Renal cortex interstitium (tissue), 11 donors: Measurements from ENCODE around the gene TMEM18. TPM values are rescaled to one million over a fixed set of nuclear protein-coding genes. Genes with fewer than 3 reads are reported as not detected.

ENCODE experiments used
- DNase-seq, 11 donors: peaks; one replicate each; pipeline ENCODE4 v3.0.0-alpha.2; 2013; ENCODE audit warnings: low read depth in 9 of 11, low spot score in 4 of 11; ENCODE audit errors: extremely low read depth in 1 of 11
- polyA plus RNA-seq, 3 donors: library from polyadenylated mRNA; unstranded; fragments of 120-200 nt; gene quantifications; one replicate each; pipeline ENCODE4 v1.2.1, GENCODE V29; 2013; ENCODE audit not compliant: insufficient read length in 3 of 3

TMEM18 gene
- polyA plus RNA-seq, 3 donors: 50.1 to 65.4 (median 54.5) TPM

DNA sequence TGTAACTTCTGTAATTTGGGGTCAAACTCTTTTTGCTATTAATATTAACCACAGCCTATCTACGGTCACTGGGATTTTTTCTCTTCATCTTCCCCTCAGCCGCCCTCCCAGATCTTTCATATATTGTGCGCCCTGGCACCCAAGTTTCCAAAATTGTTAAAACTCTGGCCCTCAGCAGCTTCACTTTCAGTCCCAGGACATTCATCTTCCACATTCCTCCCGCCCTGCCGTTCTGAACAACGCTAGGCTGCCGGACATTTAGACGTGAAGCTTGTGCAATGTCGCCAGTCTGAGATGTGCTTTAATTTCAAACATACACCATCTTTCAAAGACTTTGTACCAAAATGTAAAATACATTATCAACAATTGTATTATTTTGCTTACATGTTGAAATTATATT is 1.8 kb upstream of the TMEM18 start:
- DNase-seq: no peak

DNA sequence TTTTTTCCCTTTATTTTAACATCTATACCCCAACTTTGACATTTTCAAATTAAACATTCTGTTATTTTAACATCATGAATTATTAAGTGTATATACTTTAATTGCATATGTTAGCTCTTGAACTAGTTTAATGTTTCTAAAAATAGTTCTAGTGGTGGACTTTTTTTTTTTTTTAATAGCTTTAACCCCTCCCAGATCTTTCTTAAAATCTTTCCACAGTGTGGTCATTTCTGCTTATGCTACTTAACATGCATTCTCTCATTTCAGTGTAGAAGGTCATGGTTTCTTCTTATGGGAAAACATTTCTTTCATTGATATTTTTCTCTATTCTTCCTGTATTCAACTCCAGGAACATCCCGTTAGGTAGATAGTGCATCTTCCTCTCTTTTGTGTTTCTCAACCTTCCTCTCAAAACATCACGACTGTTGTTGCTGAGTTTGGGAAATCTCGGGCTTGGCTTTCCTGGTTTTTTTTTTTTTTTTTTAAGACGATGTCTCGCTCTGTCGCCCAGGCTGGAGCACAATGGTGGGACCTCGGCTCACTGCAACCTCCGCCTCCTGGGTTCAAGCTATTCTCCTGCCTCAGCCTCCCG is 849 bp upstream of the TMEM18 start:
- no peak for DNase-seq

DNA sequence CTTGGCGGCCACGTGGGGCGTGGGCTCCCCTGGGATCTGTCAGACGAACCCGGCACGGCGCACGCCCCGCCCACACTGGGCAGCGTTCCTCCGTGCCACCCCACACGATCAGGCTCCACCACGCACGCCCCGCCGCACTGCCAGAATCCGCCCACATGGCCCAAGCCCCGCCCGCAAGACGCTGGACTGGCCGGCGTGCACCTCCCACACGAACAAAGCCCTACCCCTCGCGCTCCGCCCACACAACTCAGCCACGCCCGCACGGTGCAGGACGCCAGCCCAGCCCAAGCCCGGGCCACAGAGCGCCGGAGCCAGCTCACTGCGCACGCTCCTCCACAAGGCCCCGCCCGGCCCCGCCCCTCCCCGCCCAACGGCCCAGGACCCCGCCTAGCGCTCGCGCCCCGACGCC is 555 bp downstream of the TMEM18 start:
- DNase-seq: peak; percentile 85 to 97 (median 96)

DNA sequence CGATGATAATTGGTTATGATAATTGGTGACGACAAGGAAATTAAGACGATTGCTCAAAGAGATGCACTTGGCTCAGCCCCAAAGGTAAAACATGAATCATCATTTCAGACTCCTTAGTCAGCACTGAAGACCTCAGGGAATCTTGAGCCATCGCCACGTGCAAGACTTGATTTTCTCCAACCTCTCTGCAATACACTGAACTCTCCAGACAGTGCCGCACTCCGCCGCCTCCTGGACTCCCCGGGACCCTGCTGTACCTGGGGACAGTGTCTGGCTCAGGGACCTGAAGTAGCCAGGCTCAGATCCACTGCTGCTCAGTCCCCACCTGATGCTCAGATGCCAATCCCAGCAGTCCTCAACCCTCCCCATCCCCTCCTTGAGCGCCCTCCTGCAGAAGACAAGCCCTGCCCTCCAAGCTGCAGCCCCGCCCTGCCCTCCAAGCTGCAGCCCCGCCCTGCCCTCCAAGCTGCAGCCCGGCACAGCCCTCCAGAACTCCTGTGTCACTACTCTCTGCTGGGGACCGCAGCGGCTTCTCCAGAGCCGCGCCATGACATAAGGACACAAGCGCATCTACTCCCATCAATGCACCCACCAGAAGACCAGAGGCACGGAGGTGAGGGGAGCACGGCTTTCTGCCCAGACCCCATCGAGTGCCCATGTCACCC is 1.1 kb downstream of the TMEM18 start:
- peak in 1 of 11 donors; percentile 46 for DNase-seq

DNA sequence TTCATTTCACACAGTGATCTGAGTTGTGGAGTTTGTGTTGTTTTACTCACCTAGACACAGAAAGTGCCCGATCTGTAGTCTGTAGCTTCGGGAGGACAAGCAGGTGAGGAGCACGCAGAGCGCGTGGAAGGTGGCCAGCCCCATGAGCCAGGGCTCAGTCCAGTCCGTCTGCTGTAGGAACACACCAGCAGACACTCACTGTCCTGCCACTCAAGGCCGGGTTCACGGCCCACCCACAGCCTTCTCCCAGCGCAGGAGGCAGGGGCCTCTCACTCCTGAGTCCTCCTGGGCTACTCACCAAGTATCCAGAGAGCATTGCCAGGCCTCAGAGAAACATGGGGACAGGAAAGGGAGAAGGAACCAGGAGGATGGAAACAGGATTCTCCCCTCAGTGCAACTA is 1.7 kb downstream of the TMEM18 start:
- no peak for DNase-seq

DNA sequence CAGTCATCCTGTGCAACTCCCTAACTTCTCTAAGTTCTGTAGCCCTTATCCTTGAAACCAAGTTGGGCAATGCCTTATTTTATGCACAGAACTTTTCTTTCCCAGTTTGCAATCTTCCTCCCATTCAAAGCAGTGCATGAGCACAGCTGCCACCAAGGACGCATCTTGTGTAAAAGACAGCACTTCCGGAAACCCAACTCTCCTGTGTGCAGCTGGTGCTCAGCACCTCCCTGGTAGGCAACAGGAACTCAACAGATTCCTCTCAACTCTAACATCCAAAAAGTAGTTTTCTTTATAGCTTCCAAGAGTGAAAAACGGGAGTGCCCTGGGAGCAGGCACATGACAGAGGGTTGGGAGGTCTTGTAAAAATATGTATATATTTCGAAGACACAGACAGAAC is 2.2 kb downstream of the TMEM18 start:
- no peak for DNase-seq

DNA sequence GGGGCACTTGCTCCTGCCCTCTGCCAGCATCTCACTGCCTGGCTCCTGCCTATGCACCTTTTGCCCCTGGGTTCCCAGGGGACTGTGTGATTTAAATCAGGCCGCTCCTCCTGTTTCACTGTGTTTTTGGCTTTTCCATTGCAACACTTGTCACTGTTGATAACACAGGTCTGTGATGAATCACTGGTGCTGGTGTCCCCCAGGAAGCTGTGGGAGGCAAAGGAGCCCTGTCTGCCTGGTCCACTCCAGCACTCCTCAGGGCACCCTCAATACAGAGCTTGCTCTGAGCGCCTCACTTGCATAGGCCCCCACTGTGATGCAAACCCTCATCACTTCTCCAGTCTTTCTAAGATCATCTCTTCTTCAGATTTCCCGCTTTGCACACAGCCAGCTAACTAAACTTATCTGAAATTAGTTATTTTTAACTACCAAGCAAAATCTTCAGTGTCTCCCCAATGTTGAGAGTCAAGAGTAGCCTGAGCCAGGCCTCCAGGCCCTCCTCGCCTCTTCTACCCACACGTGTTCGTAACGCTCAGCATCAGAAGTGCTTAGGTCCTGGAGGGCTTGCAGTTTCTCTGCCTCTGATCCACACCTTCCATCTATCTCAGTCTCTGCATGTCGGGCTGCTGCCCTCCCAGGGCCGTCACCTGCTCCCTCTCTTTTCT is 2.8 kb downstream of the TMEM18 start:
- DNase-seq: no peak

DNA sequence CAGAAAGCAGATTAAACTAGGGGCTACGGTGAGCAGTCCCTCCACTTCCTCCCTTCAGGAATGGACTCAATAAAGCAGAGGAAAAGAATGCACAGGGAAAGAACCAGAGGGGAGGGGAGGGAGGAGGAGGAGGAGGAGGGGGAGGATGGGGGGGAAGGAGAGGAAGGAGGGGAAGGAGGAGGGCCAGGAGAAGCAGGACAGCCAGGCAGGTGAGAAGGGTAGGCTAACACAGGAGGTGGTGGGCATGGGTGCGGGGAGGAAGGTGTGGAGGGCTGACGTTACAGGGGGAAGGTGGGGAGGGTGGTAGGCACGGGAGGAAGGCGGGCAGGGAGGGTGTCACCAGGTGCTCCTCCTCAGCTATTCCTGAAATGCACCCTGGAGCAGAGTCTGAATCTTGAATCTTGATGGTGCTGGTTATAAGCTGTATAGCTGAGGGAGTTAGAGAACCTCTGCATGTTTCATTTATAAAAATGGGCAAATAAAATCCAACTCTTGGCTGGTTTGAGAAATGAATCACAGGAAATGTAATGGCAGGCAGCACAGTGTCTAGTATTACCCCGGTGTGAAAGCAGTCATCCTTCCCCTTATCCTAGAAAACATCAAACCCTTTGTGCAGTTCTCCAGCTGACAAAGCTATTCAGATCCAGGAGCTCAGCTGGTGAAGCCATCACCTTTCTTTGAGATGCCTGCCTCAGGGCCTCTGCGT is 3.4 kb downstream of the TMEM18 start:
- DNase-seq: no peak

DNA sequence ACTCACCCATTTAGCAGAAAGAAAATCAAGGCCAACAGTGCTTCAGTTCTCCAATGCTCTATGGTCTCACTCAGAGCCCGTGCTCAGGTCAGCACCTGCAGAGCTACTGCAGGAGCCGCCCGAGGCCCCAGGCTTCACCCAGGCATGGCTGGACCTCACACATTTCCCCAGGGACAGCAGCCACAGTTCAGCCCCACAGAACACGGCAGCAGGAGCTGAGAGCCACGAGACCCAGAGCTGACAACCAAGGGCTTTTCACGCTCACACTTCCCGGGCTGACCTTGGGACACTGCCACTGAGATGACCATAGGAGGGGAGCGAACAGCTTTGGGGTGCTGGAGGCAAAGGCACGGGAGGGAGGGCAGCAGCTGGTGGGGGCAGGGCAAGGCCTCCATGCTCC is 4.2 kb downstream of the TMEM18 start:
- no peak for DNase-seq

DNA sequence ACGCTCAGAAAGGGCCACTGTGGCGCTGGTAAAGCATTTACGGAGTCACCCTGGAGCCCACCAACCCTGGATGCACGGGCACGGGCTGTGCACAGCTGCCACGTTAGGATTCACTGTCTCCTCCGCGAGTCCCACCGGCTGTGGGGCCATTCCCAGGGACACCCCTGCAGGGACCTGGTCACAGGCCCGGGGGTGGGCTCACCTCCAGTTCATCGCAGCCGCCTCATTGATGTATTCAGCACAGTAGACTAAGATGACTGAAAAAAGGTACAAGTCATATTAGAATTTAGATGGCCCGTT is 4.7 kb downstream of the TMEM18 start:
- DNase-seq: no peak

DNA sequence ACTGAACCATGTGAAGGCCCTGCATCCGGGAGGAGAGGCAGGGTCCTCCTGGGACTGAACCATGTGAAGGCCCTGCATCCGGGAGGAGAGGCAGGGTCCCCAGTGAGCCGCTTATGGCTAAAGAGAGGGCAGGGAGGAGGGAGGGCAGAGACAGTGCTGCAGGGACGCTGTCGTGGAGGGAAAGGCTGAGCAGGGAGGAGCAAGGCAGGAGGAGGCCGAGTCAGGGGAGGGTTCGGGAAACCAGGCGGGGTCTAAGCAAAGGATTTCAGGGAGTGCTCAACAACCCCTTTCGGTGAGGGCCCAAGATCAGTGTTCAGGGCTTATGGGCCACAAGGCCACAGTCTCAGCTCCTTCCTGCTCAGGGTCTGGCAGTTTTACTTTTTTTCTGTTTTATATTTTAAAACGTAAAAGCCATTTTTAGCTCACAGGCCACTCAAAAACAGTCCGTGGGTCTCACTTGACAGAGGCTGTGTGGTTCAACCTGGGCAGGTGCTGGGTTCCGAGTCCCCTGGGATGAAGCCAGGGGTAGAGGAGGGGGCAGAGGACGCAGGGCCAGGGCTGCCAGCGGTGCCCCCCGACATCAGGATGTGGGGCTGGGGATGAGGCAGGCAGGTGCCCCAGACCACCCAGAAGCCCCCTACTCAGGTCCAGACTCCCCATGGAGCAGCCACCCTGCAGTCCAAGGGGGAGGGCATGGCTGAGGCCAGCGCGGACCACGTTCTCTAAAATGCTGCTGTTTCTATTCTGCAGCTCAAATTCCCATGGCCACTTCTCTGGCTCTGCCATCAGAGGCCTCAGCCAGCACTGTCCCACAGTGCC is 5.2 kb downstream of the TMEM18 start:
- no peak for DNase-seq

DNA sequence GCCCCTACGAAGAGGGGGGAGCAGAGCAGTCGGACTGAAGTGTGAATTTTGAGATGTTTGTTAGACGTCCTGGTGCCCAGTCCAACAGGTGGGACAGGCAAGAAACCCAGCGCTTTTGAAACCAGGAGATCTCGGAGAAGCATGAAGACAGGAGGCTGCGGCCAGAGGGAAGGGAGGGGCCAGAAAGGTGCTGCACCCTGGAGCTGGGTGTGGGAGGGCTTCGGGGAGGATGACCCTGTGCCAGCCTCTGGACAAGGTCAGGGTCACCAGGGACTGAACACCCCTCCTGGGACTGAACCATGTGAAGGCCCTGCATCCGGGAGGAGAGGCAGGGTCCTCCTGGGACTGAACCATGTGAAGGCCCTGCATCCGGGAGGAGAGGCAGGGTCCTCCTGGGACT is 6.1 kb downstream of the TMEM18 start:
- DNase-seq: no peak

DNA sequence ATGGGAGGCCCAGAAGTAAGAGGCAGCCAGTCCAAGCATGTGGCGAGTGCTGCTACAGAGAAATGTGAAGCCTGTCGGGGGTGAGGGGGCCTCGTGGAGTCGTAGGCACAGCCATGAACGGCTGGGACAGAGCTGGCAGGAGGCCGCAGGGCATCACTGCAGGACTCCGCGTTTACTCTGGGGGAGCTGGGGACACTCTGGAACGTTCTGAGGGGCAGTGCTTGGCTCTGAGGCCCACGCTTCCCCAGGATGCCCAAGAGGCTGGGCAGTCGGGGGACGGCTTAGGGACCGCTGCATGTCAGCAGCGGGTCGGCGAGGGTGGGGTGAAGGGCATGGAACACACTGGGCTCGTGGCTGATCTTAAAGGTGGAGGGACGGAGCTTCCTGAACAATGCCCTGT is 6.6 kb downstream of the TMEM18 start:
- DNase-seq: no peak

DNA sequence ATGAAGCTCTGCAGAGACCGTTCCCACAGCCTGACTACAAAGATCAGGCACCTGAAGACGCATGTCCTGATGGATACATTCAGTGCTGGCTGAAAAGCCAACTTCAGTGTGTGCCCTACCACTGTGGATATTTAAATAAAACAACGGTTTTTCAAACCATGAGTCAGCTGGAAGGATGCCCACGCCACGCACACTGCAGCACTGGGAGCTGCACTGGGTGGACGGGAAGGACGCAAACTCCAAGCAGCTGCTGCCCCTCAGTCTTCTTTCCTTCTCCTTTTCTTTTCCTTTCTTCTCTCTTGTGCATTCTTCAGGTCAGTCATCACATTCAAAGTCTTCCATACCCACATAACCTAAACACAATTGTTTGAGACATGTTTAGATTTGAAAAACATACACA is 7.9 kb downstream of the TMEM18 start:
- DNase-seq: no peak

DNA sequence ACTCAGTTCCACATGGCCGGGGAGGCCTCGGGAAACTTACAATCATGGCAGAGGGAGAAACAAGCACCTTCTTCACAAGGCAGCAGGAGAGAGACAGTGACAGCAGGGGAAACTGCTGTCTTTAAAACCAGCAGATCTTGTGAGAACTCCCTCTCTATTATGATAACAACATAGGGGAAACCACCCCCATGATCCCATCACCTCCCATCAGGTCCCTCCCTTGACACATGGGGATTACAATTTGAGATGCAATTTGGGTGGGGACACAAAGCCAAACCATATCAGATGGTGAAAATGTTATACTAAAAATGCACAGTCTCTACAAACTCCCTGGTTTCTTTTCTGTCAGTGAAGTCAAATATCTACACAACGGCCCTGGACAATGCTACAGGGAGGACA is 9.2 kb downstream of the TMEM18 start:
- DNase-seq: no peak

DNA sequence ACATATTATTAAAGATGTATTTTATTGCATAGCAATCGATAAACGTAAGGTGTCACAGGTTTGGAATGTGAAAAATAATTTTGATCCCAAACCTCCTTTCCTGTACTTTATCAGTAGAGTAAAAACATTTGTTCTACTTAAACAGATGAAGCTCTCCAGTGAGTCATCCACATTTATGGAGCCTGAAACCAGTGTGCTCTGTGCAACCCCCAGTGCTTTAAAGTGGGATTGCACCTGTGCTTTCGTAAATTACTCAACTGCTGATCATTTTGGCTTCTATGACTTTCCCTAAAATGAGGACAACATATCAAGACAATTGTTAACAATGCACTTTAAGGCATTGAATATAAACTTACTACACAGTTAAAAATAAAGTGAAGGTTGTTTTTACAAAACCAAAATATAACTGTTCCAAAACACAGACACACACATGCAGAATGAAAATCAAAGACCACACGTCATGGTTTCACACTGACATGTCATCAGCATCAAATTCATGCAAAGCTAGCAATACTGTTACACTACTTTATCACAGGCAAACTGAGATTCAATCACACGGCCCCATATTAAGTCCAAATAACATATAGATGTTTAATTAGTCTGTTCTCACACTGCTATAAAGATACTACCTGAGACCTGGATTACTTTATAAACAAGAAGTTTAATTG is 9.7 kb downstream of the TMEM18 start:
- DNase-seq: no peak

DNA sequence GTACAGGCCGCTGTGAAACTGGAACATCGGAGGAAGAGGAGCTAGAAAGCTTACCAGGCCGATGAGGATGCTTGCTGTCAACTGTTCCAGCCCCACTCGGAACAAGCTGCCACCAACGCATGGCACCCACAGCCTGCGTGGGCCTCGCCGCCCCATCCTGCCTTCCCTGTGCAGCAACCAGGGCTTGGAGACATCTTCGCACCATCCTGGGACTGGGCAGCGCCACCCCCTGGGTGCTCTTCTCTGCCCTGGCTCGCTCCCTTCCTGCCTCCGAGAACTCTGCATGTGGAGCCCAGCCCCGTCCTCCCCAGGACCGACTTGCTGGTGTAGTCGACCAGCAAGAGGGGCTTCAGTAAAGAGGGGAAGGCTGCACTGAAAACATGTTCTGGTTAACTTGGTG is 10.8 kb downstream of the TMEM18 start:
- DNase-seq: no peak

DNA sequence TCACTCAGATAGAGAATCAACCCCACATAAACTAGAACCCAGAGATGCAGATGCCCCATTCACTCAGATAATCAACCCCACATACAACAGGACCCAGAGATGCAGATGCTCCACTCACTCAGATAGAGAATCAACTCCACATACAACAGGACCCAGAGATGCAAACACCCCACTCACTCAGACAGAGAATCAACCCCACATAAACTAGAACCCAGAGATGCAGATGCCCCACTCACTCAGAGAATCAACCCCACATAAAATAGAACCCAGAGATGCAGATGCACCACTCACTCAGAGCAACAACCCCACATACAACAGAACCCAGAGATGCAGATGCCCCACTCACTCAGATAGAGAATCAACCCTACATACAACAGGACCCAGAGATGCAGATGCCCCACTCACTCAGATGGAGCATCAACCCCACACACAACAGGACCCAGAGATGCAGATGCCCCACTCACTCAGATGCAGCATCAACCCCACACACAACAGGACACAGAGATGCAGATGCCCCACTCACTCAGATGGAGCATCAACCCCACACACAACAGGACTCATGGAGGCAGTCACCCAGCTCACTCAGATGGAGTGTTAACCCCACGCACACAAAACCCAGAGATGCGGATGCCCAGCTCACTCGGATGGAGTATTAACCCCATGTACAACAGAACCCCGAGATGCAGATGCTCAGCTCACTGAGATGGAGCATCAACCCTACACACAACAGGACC is 11.7 kb downstream of the TMEM18 start:
- no peak for DNase-seq
